ENCODE results near the gene MARCHF11. TPM values are rescaled to one million over a fixed set of nuclear protein-coding genes. Genes with fewer than 3 reads are reported as not detected.

MARCHF11 gene
- total and polyA plus RNA-seq, 2 of the 8 experiments (the other 6 are each of a cell fraction or from before 2014, with no cell fraction given), result 0.27 to 0.82 TPM

GRCh38 chr5:16149621-16150020, 30.0 kb downstream of the MARCHF11 start:
- H3K18ac ChIP-seq (ENCODE audit: extremely low read depth, low read length), result no peak overlapping the region
- no peaks in the 10 kb centered on the region for H4K20me1 ChIP-seq (replicated peaks in 1 of 2; ENCODE audit: control insufficient read depth in 1 of 2, insufficient read depth in 2 of 2, low read length in 2 of 2)
- no peaks in the 10 kb centered on the region for H3K4me1 ChIP-seq (replicated peaks in 1 of 4; ENCODE audit: control insufficient read depth in 3 of 4, insufficient read depth in 4 of 4, low read length in 3 of 4)
- no peak overlapping the region for H3K9ac ChIP-seq (replicated peaks in 1 of 4; ENCODE audit: extremely low read depth in 1 of 4, low read depth in 3 of 4, low read length in 3 of 4)
- H3K4ac ChIP-seq (replicated peaks; ENCODE audit: insufficient read length, low read depth, low read length), result no peak overlapping the region
- H2AK5ac ChIP-seq (ENCODE audit: low read depth, low read length), result no peak overlapping the region
- TF ChIP-seq KDM1A (IDR thresholded peaks at IDR 0.05; ENCODE audit: borderline replicate concordance, low read length), result 0 out of 2 replicates have a peak, but pooled peaks have one; percentile 52
- TF ChIP-seq RBBP5 (IDR thresholded peaks at IDR 0.05; ENCODE audit: borderline replicate concordance, low read depth, low read length), result no peak
- FAIRE-seq, result no peak
- H4K8ac ChIP-seq (ENCODE audit: extremely low read depth, insufficient read depth, low read length), result no peak overlapping the region
- no peaks in the 10 kb centered on the region for H3K79me2 ChIP-seq (ENCODE audit: control insufficient read depth in 1 of 2, insufficient read depth in 2 of 2, low read length in 2 of 2)
- 84% methylated on average over 3 of the region's 3 CpGs; no CpG with 5 or more reads in 1 of the 2 experiments for WGBS, 2 experiments (ENCODE audit: extremely low coverage in 1 of 2, insufficient coverage in 1 of 2, insufficient read length in 1 of 2, insufficient replicate concordance in 2 of 2, low coverage in 1 of 2, low lambda C conversion rate in 2 of 2, missing lambda C conversion rate in 1 of 2)
- no peak overlapping the region for H3K23ac ChIP-seq (ENCODE audit: insufficient read length)
- DNase-seq (ENCODE audit: low read depth in 1 of 2, low spot score in 2 of 2), result no peak
- H3K4me2 ChIP-seq (ENCODE audit: insufficient read depth in 1 of 2, low read depth in 2 of 2, low read length in 2 of 2), result no peak overlapping the region
- no peak overlapping the region for H2BK15ac ChIP-seq (ENCODE audit: low read length)
- no peak overlapping the region for H2BK12ac ChIP-seq (ENCODE audit: low read depth, low read length)
- no peak overlapping the region for H4K5ac ChIP-seq (ENCODE audit: insufficient read length, low read depth, low read length)
- no peaks in the 10 kb centered on the region; a peak in 1 of 8 replicates for H3K36me3 ChIP-seq (ENCODE audit: control insufficient read depth in 2 of 4, insufficient read depth in 4 of 4, low read length in 3 of 4)
- H3K79me1 ChIP-seq (ENCODE audit: low read depth, low read length), result no peaks in the 10 kb centered on the region
- H2BK20ac ChIP-seq (ENCODE audit: low read length), result no peak overlapping the region
- H2BK5ac ChIP-seq (ENCODE audit: low read depth, low read length), result no peak overlapping the region
- no peak overlapping the region for H3K27ac ChIP-seq (ENCODE audit: low read depth, low read length)
- no peak overlapping the region for H2BK120ac ChIP-seq (replicated peaks; ENCODE audit: low read depth, low read length)
- H3K23me2 ChIP-seq (ENCODE audit: low read depth, low read length), result no peaks in the 10 kb centered on the region; the same call in 1 of the 2 replicates
- no peak overlapping the region for H3K4me3 ChIP-seq (ENCODE audit: extremely low read depth in 1 of 4, insufficient read depth in 2 of 4, low read depth in 3 of 4, low read length in 4 of 4)
- no peaks in the 10 kb centered on the region for H3K27me3 ChIP-seq (replicated peaks in 1 of 4; ENCODE audit: control insufficient read depth in 3 of 4, extremely low read depth in 1 of 4, insufficient read depth in 3 of 4, low read length in 3 of 4)
- no peak overlapping the region for H2AFZ ChIP-seq (ENCODE audit: low read length)
- CTCF ChIA-PET (ENCODE audit: partially characterized antibody), result interaction anchor here (2.5 kb wide), 1 partner anchor 10 kb away, joined by 23 read pairs; no protein-coding TSS in a partner anchor
- H4K91ac ChIP-seq (replicated peaks; ENCODE audit: insufficient read length, low read length), result no peak overlapping the region
- peaks cover 0 to 6% of the 10 kb centered on the region in 2 experiments; a peak in 1 of 4 replicates for H3K9me3 ChIP-seq (ENCODE audit: insufficient read depth in 2 of 2, low read depth in 1 of 2, low read length in 1 of 2)
- H3K56ac ChIP-seq (replicated peaks; ENCODE audit: insufficient read length, low read depth, low read length), result no peak overlapping the region
- POLR2A ChIA-PET (ENCODE audit: partially characterized antibody), result no interaction called here
- no peak overlapping the region for H3K14ac ChIP-seq (ENCODE audit: insufficient read length)

Measured in H1 (cell line).